ENCODE data around the gene SPC24.
A peak's percentile ranks its signal among the peaks of the same experiment; 100 is the strongest.
"Not testable (repeated sequence)": the region's sequence is repeated elsewhere in the genome, so short reads cannot be mapped to it uniquely, and the experiment has no call there.

SPC24 gene

GRCh38 chr19:11097367-11097766 is 58.2 kb downstream of the SPC24 start:
- DNase-seq: not testable (repeated sequence)

- DNase-seq: peak in 4 of 51 donors; percentile 2 to 35 (median 8)
These were observed 59.3 kb downstream of the SPC24 start for GRCh38 chr19:11096210-11096841.

Data from hypothalamus (tissue), 51 donors.